ENCODE data around the gene FLNC.

DNA sequence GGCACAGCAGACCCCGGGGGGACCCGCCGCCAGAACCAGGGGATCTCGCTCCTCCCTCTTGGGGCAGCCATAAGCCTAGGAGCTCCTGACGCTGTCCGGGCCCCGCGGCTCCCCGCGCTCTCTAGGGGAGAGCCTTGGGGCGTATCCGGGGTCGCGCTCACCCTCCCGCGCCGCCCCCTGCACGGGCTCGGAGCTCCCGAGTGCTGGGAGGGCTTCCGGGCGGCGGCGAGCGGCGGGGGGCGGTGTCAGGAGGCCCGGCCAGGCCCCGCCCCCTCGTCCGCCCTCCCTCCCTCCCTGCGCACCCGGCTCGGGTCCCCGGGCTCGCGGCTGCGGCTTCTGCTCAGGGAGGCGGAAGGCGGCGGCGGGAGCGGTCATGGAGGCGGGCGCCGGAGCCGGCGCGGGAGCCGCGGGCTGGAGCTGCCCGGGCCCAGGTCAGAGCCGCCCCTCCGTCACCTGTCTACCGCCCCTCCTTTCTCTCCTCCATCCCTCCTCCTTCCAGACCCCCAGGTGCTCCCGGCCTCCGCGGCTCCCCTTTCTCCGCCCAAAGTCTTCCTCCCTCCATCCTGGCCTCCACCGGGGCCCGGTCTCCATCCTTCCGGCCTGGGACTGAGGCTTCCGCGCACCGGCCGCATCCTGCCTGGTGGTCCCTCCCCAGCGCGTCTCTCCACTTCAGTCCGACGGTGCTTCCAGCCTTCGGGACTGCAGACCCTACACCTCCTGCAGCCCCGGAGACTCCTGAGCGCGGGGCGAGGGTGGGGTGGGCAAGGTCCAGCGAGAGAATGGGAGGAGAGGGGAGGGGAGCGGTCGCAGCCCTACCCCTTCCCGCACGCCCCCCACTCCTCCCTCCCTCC, 38.9 kb upstream of the FLNC start, which contains the start of gene CCDC136:
- no peak for TF ChIP-seq CTCF (conservative IDR thresholded peaks at IDR 0.05; ENCODE audit: low read length)
- TF ChIP-seq EZH2phosphoT487 (IDR thresholded peaks at IDR 0.05; ENCODE audit: borderline replicate concordance), result no peak
